Testis (tissue), 3 donors: ENCODE measurements around the gene CFAP97D2. TPM values are rescaled to one million over a fixed set of nuclear protein-coding genes. Genes with fewer than 3 reads are reported as not detected.
"Not testable (repeated sequence)": the region's sequence is repeated elsewhere in the genome, so short reads cannot be mapped to it uniquely, and the experiment has no call there.

Source experiments
- DNase-seq: peaks from one replicate; pipeline ENCODE4 v3.0.0-alpha.2; 2019
- H3K27ac ChIP-seq, 2 donors: fragments of 200-600 bp; sonication (generic); one replicate each; pipeline ENCODE4 v1.5.1; 2019
- H3K27me3 ChIP-seq: fragments of 200-600 bp; sonication (generic); one replicate; pipeline ENCODE4 v1.5.1; 2019
- H3K36me3 ChIP-seq: fragments of 200-600 bp; sonication (generic); one replicate; pipeline ENCODE4 v1.5.1; 2017; ENCODE audit warnings: low read depth; ENCODE audit errors: missing control alignments
- H3K4me1 ChIP-seq: fragments of 200-600 bp; sonication (generic); one replicate; pipeline ENCODE4 v1.5.1; 2019
- H3K4me3 ChIP-seq, 2 donors: fragments of 200-600 bp; sonication (generic); one replicate each; pipeline ENCODE4 v1.5.1; 2017 to 2019
- H3K9me3 ChIP-seq: fragments of 200-600 bp; sonication (generic); one replicate; pipeline ENCODE4 v1.5.1; 2017
- CTCF ChIP-seq, 3 experiments: fragments of 450-650 bp in 2 of 3; fragments of 200-600 bp in 1 of 3; sonication (generic) in 1 of 3; IDR thresholded peaks; one replicate each; pipeline ENCODE4 v1.5.1; 2016 to 2019; ENCODE audit warnings: antibody characterized with exemption in 3 of 3, mild to moderate bottlenecking in 2 of 3, moderate library complexity in 1 of 3
- POLR2A ChIP-seq: fragments of 450-650 bp; IDR thresholded peaks from one replicate; pipeline ENCODE4 v1.6.1; 2017; ENCODE audit warnings: antibody characterized with exemption, mild to moderate bottlenecking, moderate library complexity
- WGBS, 2 donors: methylation state at CpG; one replicate each; pipeline ENCODE4 v1.1.5; 2018; 5-methylcytosine and 5-hydroxymethylcytosine counted together
- intact Hi-C: fragments of 100-400 bp; cut with DNase I; formaldehyde crosslinking; loops from one replicate; pipeline ENCODE4 v1.15.1; 2023; ENCODE audit warnings: low total_unique reads
- polyA plus RNA-seq: library from polyadenylated mRNA; stranded (reverse); fragments of 350-450 nt; fragmentation: Illumina TruSeq; extraction: RNeasy Lipid Tissue Mini Kit (QIAGEN cat#74804); gene quantifications from one replicate; pipeline ENCODE4 v1.2.3, GENCODE V29; 2014; ENCODE audit warnings: low read depth, low replicate concordance; ENCODE audit not compliant: insufficient read depth
- total RNA-seq, 2 donors: library from RNA; depleted of rRNA; stranded (reverse); fragments of >200 nt; gene quantifications; one replicate each; pipeline ENCODE4 v1.2.3, GENCODE V29; 2016

Gene CFAP97D2
- total and polyA plus RNA-seq, 3 donors from 2014 or later = 1.5 to 2.7 (median 2.3) TPM

- WGBS, 2 donors = 31 to 67% methylated on average over 3 of the region's 3 CpGs
These were observed 4.5 kb upstream of the CFAP97D2 start for GRCh38 chr13:114174529-114174961.

GRCh38 chr13:114176359-114176902 lies 2.6 kb upstream of the CFAP97D2 start:
- DNase-seq, intact Hi-C loops: not testable (repeated sequence)
- 87 to 93% methylated on average over 3 to 14 of the region's 14 CpGs for WGBS, 2 donors

More at GRCh38 chr13:114174529-114174961, 4.5 kb upstream of the CFAP97D2 start:
- Histone ChIP-seq H3K36me3 (no peaks in the 10 kb centered on the region), H3K4me3 (no peak overlapping the region), H3K27me3 (no peaks in the 10 kb centered on the region), H3K9me3 (no peaks in the 10 kb centered on the region), H3K4me1 (no peaks in the 10 kb centered on the region), H3K27ac (no peak overlapping the region)
- intact Hi-C loops = no loop called here
- no peak for TF ChIP-seq CTCF (IDR thresholded peaks at IDR 0.05)
- no peak for TF ChIP-seq POLR2A
- DNase-seq = no peak

GRCh38 chr13:114177245-114178010 lies 1.6 kb upstream of the CFAP97D2 start:
- intact Hi-C loops = no loop called here
- Histone ChIP-seq H3K27ac (no peak overlapping the region), H3K27me3 (no peaks in the 10 kb centered on the region), H3K36me3 (no peaks in the 10 kb centered on the region), H3K9me3 (no peaks in the 10 kb centered on the region), H3K4me1 (no peaks in the 10 kb centered on the region), H3K4me3 (no peak overlapping the region)
- TF ChIP-seq CTCF (IDR thresholded peaks at IDR 0.05) (no peak), POLR2A (no peak)
- 69 to 73% methylated on average over 12 of the region's 12 CpGs for WGBS, 2 donors
- no peak for DNase-seq

More at GRCh38 chr13:114176359-114176902, 2.6 kb upstream of the CFAP97D2 start:
- not testable (repeated sequence) for H3K27ac ChIP-seq, H3K4me3 ChIP-seq, H3K27me3 ChIP-seq, H3K36me3 ChIP-seq, H3K4me1 ChIP-seq, H3K9me3 ChIP-seq

GRCh38 chr13:114185182-114185971 lies 6.3 kb downstream of the CFAP97D2 start:
- intact Hi-C loops = no loop called here
- TF ChIP-seq CTCF (IDR thresholded peaks at IDR 0.05) (no peak), POLR2A (no peak)
- 90 to 93% methylated on average over 2 to 13 of the region's 15 CpGs for WGBS, 2 donors
- no peaks in the 10 kb centered on the region for H3K9me3 ChIP-seq
- no peaks in the 10 kb centered on the region for H3K36me3 ChIP-seq
- no peaks in the 10 kb centered on the region for H3K4me1 ChIP-seq
- H3K4me3 ChIP-seq = no peak overlapping the region
- DNase-seq = no peak
- H3K27me3 ChIP-seq = no peaks in the 10 kb centered on the region
- no peak overlapping the region for H3K27ac ChIP-seq

- 80 to 86% methylated on average over 5 of the region's 5 CpGs for WGBS, 2 donors
- H3K36me3 ChIP-seq = no peaks in the 10 kb centered on the region
- no peak for DNase-seq
- H3K4me3 ChIP-seq = no peak overlapping the region
- TF ChIP-seq POLR2A = no peak
- no peak for TF ChIP-seq CTCF (IDR thresholded peaks at IDR 0.05)
- no peaks in the 10 kb centered on the region for H3K27me3 ChIP-seq
- intact Hi-C loops = no loop called here
- H3K27ac ChIP-seq = no peak overlapping the region
- no peaks in the 10 kb centered on the region for H3K4me1 ChIP-seq
- no peaks in the 10 kb centered on the region for H3K9me3 ChIP-seq
These were observed 15.8 kb downstream of the CFAP97D2 start for GRCh38 chr13:114194853-114195252.
